Bronchial epithelial cell (primary cell): ENCODE measurements around the gene TPSD1. TPM values are rescaled to one million over a fixed set of nuclear protein-coding genes. Genes with fewer than 3 reads are reported as not detected.

ENCODE experiments used
- DNase-seq: peaks from one replicate; pipeline ENCODE4 v3.0.0-alpha.2; 2010; ENCODE audit warnings: low read depth
- FAIRE-seq: peaks from 2 replicates; lab custom pipeline; 2011; peaks lifted over from hg19 to GRCh38; lab: Jason Lieb, UNC
- H3K27me3 ChIP-seq: 2 replicates; pipeline ENCODE4 v1.5.1; 2011; ENCODE audit warnings: low read length; ENCODE audit not compliant: control insufficient read depth, insufficient read depth
- H3K36me3 ChIP-seq: 2 replicates; pipeline ENCODE4 v1.5.1; 2011; ENCODE audit warnings: low read length; ENCODE audit not compliant: control insufficient read depth, insufficient read depth
- H3K4me3 ChIP-seq: 2 replicates; pipeline ENCODE4 v1.5.1; 2011; ENCODE audit warnings: mild to moderate bottlenecking, low read depth, low read length, control low read depth
- total RNA-seq: library from RNA; depleted of rRNA; stranded (reverse); fragments of >200 nt; gene quantifications from 2 replicates; pipeline ENCODE4 v1.2.1, GENCODE V29; 2014
- TF ChIP-seq, protein P1 (sequence below): IDR thresholded peaks from 2 replicates; pipeline ENCODE4 v1.5.1; 2011; ENCODE audit warnings: mild to moderate bottlenecking, moderate library complexity, low read length, control low read depth, inconsistent platforms; ENCODE audit not compliant: insufficient read depth, severe bottlenecking

Gene TPSD1
- total RNA-seq, 1 donor from 2014 or later, result not detected

DNA sequence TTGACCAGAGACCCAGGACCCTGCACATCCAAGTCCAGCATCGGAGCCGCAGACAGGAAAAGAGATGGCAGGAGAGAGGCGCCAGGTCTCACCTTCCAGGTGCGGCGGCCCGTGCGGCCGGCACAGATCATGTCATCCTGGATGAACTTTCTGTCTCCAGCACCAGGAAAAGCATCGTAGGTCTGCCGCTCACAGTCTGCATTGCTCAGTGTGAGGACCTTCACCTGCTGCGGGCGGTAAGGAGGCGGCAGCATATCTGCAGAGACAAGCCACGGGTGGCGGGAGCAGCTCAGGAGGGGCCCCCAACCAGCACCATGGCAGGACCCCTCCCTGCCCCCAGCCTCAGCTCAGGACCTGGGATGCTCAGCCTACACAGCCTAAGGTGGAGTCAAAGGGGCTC, 17.9 kb downstream of the TPSD1 start:
- H3K36me3 ChIP-seq, result no peaks in the 10 kb centered on the region
- FAIRE-seq (no peak), DNase-seq (no peak)
- H3K4me3 ChIP-seq, result no peak overlapping the region
- H3K27me3 ChIP-seq, result peaks cover 2% of the 10 kb centered on the region
- TF ChIP-seq, protein P1, sequence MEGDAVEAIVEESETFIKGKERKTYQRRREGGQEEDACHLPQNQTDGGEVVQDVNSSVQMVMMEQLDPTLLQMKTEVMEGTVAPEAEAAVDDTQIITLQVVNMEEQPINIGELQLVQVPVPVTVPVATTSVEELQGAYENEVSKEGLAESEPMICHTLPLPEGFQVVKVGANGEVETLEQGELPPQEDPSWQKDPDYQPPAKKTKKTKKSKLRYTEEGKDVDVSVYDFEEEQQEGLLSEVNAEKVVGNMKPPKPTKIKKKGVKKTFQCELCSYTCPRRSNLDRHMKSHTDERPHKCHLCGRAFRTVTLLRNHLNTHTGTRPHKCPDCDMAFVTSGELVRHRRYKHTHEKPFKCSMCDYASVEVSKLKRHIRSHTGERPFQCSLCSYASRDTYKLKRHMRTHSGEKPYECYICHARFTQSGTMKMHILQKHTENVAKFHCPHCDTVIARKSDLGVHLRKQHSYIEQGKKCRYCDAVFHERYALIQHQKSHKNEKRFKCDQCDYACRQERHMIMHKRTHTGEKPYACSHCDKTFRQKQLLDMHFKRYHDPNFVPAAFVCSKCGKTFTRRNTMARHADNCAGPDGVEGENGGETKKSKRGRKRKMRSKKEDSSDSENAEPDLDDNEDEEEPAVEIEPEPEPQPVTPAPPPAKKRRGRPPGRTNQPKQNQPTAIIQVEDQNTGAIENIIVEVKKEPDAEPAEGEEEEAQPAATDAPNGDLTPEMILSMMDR, result no peak

DNA sequence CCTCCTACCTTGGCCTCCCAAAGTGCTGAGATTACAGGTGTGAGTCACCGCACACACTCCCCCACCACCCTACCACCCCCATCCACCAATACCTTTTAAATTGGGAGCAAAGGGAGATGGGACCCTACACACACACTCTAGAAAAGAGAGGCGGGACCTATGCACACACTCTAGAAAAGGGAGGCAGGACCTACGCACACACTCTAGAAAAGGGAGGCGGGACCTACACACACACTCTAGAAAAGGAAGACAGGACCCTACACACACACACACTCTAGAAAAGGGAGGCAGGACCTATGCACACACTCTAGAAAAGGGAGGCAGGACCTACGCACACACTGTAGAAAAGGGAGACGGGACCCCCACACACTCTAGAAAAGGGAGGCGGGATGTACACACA, 18.9 kb downstream of the TPSD1 start:
- Histone ChIP-seq H3K36me3 (no peaks in the 10 kb centered on the region), H3K27me3 (peaks cover 2% of the 10 kb centered on the region), H3K4me3 (no peak overlapping the region)
- DNase-seq (no peak), FAIRE-seq (no peak)
- TF ChIP-seq, protein P1, result no peak

DNA sequence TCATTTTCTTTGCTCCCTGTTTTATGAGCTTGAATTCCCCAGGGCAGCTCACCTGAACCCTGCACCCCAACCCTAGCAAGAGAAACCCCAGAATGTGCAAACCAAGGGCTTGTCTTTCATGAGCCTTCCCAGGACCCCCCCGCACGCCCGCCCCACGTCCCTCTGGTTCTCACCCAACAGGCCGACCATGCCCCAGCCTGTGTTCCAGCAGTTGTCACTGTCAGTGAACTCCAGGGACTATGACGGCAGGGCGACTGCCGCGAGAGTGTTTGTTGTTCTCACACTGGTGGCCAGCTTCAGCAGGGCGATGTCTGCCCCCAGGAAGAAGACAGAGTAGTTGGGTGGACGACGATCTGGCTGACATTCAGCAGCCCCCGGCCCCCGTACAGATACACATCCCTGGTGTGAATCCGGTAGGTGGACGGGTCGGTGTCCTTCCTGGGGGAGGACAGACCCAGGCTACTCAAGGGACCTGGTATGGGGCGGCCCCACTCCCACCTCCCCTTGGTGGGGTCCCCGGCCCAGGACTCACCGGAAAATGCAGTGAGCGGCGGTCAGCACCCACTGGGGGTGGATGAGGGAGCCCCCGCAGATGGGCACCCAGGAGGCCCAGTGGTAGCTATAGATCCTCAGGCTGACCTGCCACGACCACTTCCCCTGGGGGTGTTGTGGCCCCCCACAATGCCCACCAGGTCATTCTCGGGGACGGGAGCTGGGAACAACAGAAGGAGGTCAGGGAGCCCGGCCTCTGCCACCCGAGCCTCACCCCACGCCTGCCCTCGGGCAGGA, 20.1 kb downstream of the TPSD1 start:
- Histone ChIP-seq H3K36me3 (no peaks in the 10 kb centered on the region), H3K4me3 (no peak overlapping the region), H3K27me3 (peaks cover 2% of the 10 kb centered on the region)
- FAIRE-seq (no peak), DNase-seq (no peak)
- TF ChIP-seq, protein P1, result no peak

DNA sequence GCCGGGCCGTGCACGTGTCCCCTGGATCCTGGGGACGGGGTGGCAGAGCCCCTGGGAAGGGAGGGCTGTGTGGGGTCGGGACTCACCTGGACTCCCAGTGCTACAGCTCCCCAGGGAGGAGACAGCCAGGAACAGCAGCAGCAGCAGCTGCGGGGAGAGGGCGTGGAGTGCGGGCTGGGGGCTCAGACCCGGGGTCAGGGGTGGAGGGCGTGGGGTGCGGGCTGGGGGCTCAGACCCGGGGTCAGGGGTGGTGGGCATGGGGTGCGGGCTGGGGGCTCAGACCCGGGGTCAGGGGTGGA, 20.7 kb downstream of the TPSD1 start:
- DNase-seq, result no peak
- TF ChIP-seq, protein P1, result no peak
- Histone ChIP-seq H3K4me3 (no peak overlapping the region), H3K27me3 (peaks cover 2% of the 10 kb centered on the region), H3K36me3 (no peaks in the 10 kb centered on the region)
- no peak for FAIRE-seq

DNA sequence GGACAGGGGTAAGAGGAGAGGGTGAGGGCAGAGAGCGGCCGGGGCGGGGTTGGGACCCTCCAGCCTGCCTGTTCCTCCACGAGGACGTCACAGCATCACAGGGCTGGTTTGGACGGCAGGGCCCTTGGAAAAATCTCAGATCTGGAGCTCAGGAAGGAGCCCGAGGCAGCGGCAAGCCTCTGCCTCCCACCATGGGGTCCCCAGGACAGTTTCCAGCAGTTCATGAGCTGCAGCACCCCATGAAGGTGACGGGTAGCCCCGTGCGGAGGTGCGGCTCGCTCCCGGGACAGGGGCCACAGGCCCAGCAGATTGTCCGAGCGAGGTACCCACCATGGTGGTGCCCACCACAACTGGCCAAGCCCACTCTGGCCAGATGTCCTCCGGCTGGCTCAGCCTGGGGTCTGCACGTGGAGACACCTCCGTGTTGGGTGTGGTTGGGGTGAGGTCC, 21.3 kb downstream of the TPSD1 start:
- no peak for FAIRE-seq
- H3K4me3 ChIP-seq, result no peak overlapping the region
- DNase-seq, result no peak
- H3K36me3 ChIP-seq, result no peaks in the 10 kb centered on the region
- peaks cover 2% of the 10 kb centered on the region for H3K27me3 ChIP-seq
- TF ChIP-seq, protein P1, result no peak
